H1 (cell line): Measurements from ENCODE around the gene ZNF350. TPM values are rescaled to one million over a fixed set of nuclear protein-coding genes. Genes with fewer than 3 reads are reported as not detected.
A peak's percentile ranks its signal among the peaks of the same experiment; 100 is the strongest.

Experiments used
- ASH2L ChIP-seq: fragments of 200-600, 300-600 bp; sonication (generic); IDR thresholded peaks from one replicate; pipeline ENCODE4 v1.7.1; 2017; ENCODE audit warnings: low read length
- ATF2 ChIP-seq: IDR thresholded peaks from 2 replicates; pipeline ENCODE4 v1.6.1; 2012; ENCODE audit warnings: low read length, inconsistent platforms
- BACH1 ChIP-seq: IDR thresholded peaks from 2 replicates; pipeline ENCODE4 v1.6.1; 2012; ENCODE audit warnings: low read length, improper control_type of control experiment
- BRCA1 ChIP-seq: IDR thresholded peaks from 2 replicates; pipeline ENCODE4 v1.6.1; 2012; ENCODE audit warnings: low read depth, low read length, improper control_type of control experiment
- CBX5 ChIP-seq: fragments of 300-800, 300-1000 bp; sonication (generic); IDR thresholded peaks from 2 replicates; pipeline ENCODE4 v1.7.1; 2016; ENCODE audit warnings: antibody characterized with exemption, low read length, low read depth
- CBX8 ChIP-seq: fragments of 300-800, 300-1000 bp; sonication (generic); IDR thresholded peaks from 2 replicates; pipeline ENCODE4 v1.7.1; 2016; ENCODE audit warnings: low read depth, low read length, borderline replicate concordance
- CEBPB ChIP-seq: IDR thresholded peaks from 2 replicates; pipeline ENCODE4 v1.6.1; 2012; ENCODE audit warnings: low read depth, low read length
- CREB1 ChIP-seq: IDR thresholded peaks from 2 replicates; pipeline ENCODE4 v1.6.1; 2012; ENCODE audit warnings: inconsistent platforms
- CTCF ChIP-seq, 3 experiments: IDR thresholded peaks; 1 replicate in 2 of 3; 2 replicates in 1 of 3; pipeline versions ENCODE4 v1.5.1 to v1.6.1; 2011; ENCODE audit warnings: low read length in 3 of 3, mild to moderate bottlenecking in 3 of 3, inconsistent platforms in 2 of 3, low read depth in 1 of 3, moderate library complexity in 1 of 3; ENCODE audit not compliant: insufficient read depth in 1 of 3; ENCODE audit errors: control extremely low read depth in 1 of 3
- EP300 ChIP-seq, 2 experiments: IDR thresholded peaks; 1 replicate in 1 of 2; 2 replicates in 1 of 2; pipeline ENCODE4 v1.6.1; 2011 to 2012; ENCODE audit warnings: low read depth in 2 of 2, low read length in 2 of 2, mild to moderate bottlenecking in 2 of 2, borderline replicate concordance in 1 of 2, inconsistent platforms in 1 of 2, moderate library complexity in 1 of 2
- JUN ChIP-seq: IDR thresholded peaks from 2 replicates; pipeline ENCODE4 v1.6.1; 2011; ENCODE audit warnings: low read depth, mild to moderate bottlenecking, improper control_type of control experiment, low read length
- JUND ChIP-seq: IDR thresholded peaks from 2 replicates; pipeline ENCODE4 v1.6.1; 2011; ENCODE audit warnings: mild to moderate bottlenecking, improper control_type of control experiment, low read length
- PHF8 ChIP-seq: fragments of 200-600 bp; sonication (generic); conservative IDR thresholded peaks from 2 replicates; pipeline ENCODE4 v1.7.1; 2012; ENCODE audit warnings: low read depth, mild to moderate bottlenecking, inconsistent platforms, low read length, moderate library complexity
- POLR2A ChIP-seq, 2 experiments: IDR thresholded peaks; 1 replicate in 1 of 2; 2 replicates in 1 of 2; pipeline ENCODE4 v1.6.1; 2011; ENCODE audit warnings: low read depth in 2 of 2, low read length in 2 of 2, mild to moderate bottlenecking in 2 of 2; ENCODE audit errors: control extremely low read depth in 1 of 2
- POLR2AphosphoS5 ChIP-seq: IDR thresholded peaks from 2 replicates; pipeline ENCODE4 v1.6.1; 2011; ENCODE audit warnings: low read depth, low read length
- RXRA ChIP-seq: IDR thresholded peaks from 2 replicates; pipeline ENCODE4 v1.6.1; 2011; ENCODE audit warnings: low read depth, mild to moderate bottlenecking, low read length, moderate library complexity; ENCODE audit not compliant: insufficient read depth
- SP1 ChIP-seq: IDR thresholded peaks from 2 replicates; pipeline ENCODE4 v1.6.1; 2011; ENCODE audit warnings: low read depth, low read length
- SP4 ChIP-seq: IDR thresholded peaks from 2 replicates; pipeline ENCODE4 v1.6.1; 2012; ENCODE audit warnings: low read length, inconsistent platforms
- SRF ChIP-seq: IDR thresholded peaks from 2 replicates; pipeline ENCODE4 v1.6.1; 2011; ENCODE audit warnings: mild to moderate bottlenecking, low read depth, low read length, moderate library complexity
- SUZ12 ChIP-seq: fragments of 200-600 bp; sonication (generic); IDR thresholded peaks from 2 replicates; pipeline ENCODE4 v1.6.1; 2012; ENCODE audit warnings: mild to moderate bottlenecking, inconsistent platforms, low read length, moderate library complexity, mixed read lengths
- polyA plus RNA-seq, 7 experiments: library from polyadenylated mRNA; depleted of rRNA in 3 of 7; stranded (reverse) in 5 of 7; unstranded in 2 of 7; fragments of >200 nt in 5 of 7; fragments of 200-250 nt in 2 of 7; gene quantifications; 1 replicate in 5 of 7; 2 replicates in 1 of 7; 4 replicates in 1 of 7; pipeline versions ENCODE4 v1.2.1 to v1.2.3, GENCODE V29; 2011 to 2013; ENCODE audit warnings: missing spikeins in 2 of 7, mixed read lengths in 2 of 7
- total RNA-seq: library from RNA; stranded (reverse); fragmentation: NEBNext Ultra II Directional; extraction: Animal tissue kit (Norgen Biotek cat#: 25700); gene quantifications from 2 replicates; pipeline ENCODE4 v1.2.1, GENCODE V29; 2021

The ZNF350 gene
- total and polyA plus RNA-seq, 2 of the 8 experiments (the other 6 are each of a cell fraction or from before 2014, with no cell fraction given): 1.7 to 5.3 TPM

- TF ChIP-seq JUN (no peak), RXRA (no peak), CREB1 (peak; percentile 39; the same call in 1 of the 2 replicates), SP1 (0 out of 2 replicates have a peak, but pooled peaks have one; percentile 44), PHF8 (peak; percentile 46; the same call in 1 of the 2 replicates), SP4 (no peak), SRF (0 out of 2 replicates have a peak, but pooled peaks have one; percentile 13), CBX5 (no peak), JUND (no peak), CBX8 (no peak), CTCF (IDR thresholded peaks at IDR 0.05; ENCODE audit: control extremely low read depth in 1 of 3, insufficient read depth in 1 of 3, low read depth in 1 of 3, low read length in 3 of 3) (no peak), BACH1 (no peak), SUZ12 (no peak), ASH2L (peak; percentile 27), BRCA1 (no peak), POLR2A (IDR thresholded peaks at IDR 0.05; ENCODE audit: control extremely low read depth in 1 of 2, low read depth in 2 of 2, low read length in 2 of 2) (peak in 1 of 2 experiments; percentile 67; a peak in 2 of 3 replicates), ATF2 (no peak), CEBPB (no peak), EP300 (IDR thresholded peaks at IDR 0.05; ENCODE audit: borderline replicate concordance in 1 of 2, low read depth in 2 of 2, low read length in 2 of 2) (peak in 1 of 2 experiments; percentile 30; a peak in 1 of 3 replicates), POLR2AphosphoS5 (no peak)
These were observed at the start of gene ZNF350 (continued) for GRCh38 chr19:51986309-51987291.
